Osteocyte (in vitro differentiated cells): ENCODE data around the gene SLC17A8. TPM values are rescaled to one million over a fixed set of nuclear protein-coding genes. Genes with fewer than 3 reads are reported as not detected.

Experiments used
- DNase-seq: peaks from one replicate; pipeline ENCODE4 v3.0.0; 2021; ENCODE audit warnings: mixed read lengths; ENCODE audit not compliant: unreplicated experiment; ENCODE audit errors: extremely low spot score
- H3K27ac Mint-ChIP-seq: one replicate; pipeline ENCODE4 v1.8.0; 2021; ENCODE audit warnings: mild to moderate bottlenecking, mixed read lengths; ENCODE audit not compliant: unreplicated experiment
- H3K27me3 Mint-ChIP-seq: one replicate; pipeline ENCODE4 v1.8.0; 2021; ENCODE audit warnings: mixed read lengths; ENCODE audit not compliant: unreplicated experiment
- H3K36me3 Mint-ChIP-seq: one replicate; pipeline ENCODE4 v1.8.0; 2021; ENCODE audit warnings: mixed read lengths; ENCODE audit not compliant: unreplicated experiment
- H3K4me1 Mint-ChIP-seq: one replicate; pipeline ENCODE4 v1.8.0; 2021; ENCODE audit warnings: mixed read lengths; ENCODE audit not compliant: unreplicated experiment
- H3K4me3 Mint-ChIP-seq: one replicate; pipeline ENCODE4 v1.8.0; 2021; ENCODE audit warnings: mild to moderate bottlenecking, moderate library complexity, mixed read lengths; ENCODE audit not compliant: unreplicated experiment
- H3K9me3 Mint-ChIP-seq: one replicate; pipeline ENCODE4 v1.8.0; 2021; ENCODE audit warnings: mixed read lengths; ENCODE audit not compliant: unreplicated experiment
- total RNA-seq: library from RNA; stranded (reverse); gene quantifications from 2 replicates; pipeline ENCODE4 v1.2.1, GENCODE V29; 2021
- TF ChIP-seq, protein P1 (sequence below): fragments of 200-600 bp; sonication (generic); IDR thresholded peaks from 2 replicates; pipeline ENCODE4 v1.5.0; 2021; ENCODE audit warnings: antibody characterized with exemption, mild to moderate bottlenecking, moderate library complexity

Gene SLC17A8
- total RNA-seq, 1 donor from 2014 or later, result not detected

DNA sequence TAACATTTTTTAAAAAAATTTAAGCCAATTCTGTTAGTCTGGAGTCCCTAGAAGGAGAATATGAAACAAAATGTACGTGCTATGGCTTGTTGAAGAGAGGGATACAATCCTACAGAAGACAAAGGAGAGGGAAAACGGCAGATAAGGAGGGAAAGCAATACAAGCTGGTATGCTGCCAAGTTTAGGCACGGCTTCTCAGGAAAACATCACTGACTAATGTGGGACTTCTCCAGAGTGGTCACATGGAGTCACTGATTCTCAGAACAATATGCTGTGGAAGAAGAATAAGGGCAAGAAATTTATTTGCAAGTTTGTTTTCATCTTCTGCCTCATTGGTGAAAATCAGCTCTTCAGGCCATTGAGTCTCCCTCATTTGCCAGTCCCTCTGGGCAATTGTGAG, 93.9 kb downstream of the SLC17A8 start:
- Mint-ChIP-seq H3K4me1 (no peaks in the 10 kb centered on the region), H3K4me3 (no peak overlapping the region), H3K27ac (no peak overlapping the region), H3K9me3 (no peaks in the 10 kb centered on the region), H3K36me3 (no peaks in the 10 kb centered on the region), H3K27me3 (no peaks in the 10 kb centered on the region)
- no peak for DNase-seq
- TF ChIP-seq, protein P1, sequence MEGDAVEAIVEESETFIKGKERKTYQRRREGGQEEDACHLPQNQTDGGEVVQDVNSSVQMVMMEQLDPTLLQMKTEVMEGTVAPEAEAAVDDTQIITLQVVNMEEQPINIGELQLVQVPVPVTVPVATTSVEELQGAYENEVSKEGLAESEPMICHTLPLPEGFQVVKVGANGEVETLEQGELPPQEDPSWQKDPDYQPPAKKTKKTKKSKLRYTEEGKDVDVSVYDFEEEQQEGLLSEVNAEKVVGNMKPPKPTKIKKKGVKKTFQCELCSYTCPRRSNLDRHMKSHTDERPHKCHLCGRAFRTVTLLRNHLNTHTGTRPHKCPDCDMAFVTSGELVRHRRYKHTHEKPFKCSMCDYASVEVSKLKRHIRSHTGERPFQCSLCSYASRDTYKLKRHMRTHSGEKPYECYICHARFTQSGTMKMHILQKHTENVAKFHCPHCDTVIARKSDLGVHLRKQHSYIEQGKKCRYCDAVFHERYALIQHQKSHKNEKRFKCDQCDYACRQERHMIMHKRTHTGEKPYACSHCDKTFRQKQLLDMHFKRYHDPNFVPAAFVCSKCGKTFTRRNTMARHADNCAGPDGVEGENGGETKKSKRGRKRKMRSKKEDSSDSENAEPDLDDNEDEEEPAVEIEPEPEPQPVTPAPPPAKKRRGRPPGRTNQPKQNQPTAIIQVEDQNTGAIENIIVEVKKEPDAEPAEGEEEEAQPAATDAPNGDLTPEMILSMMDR, result no peak

DNA sequence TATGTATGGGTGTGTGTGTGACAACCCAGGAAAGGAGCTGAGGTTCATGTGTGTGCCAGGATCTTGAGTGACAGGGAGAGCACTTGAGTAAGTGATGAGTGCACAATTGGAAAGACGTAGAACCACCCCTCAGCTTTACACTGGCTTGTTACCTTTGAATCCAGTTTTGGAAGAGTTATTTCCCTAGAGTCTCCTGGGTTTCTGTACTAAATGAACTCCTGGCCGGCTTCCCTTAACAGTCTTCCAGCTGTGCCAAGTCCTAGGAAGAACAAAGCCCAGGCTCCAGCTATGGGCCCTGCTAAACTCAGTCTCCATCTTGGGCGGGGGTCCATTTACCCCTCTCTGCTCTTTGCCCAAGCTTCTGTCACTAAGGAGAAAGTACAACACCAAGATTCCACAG, 97.1 kb downstream of the SLC17A8 start:
- TF ChIP-seq, protein P1, result no peak
- DNase-seq, result no peak
- H3K4me3 Mint-ChIP-seq, result no peak overlapping the region
- H3K4me1 Mint-ChIP-seq, result no peaks in the 10 kb centered on the region
- H3K9me3 Mint-ChIP-seq, result no peaks in the 10 kb centered on the region
- H3K27ac Mint-ChIP-seq, result no peak overlapping the region
- H3K36me3 Mint-ChIP-seq, result no peaks in the 10 kb centered on the region
- no peaks in the 10 kb centered on the region for H3K27me3 Mint-ChIP-seq

DNA sequence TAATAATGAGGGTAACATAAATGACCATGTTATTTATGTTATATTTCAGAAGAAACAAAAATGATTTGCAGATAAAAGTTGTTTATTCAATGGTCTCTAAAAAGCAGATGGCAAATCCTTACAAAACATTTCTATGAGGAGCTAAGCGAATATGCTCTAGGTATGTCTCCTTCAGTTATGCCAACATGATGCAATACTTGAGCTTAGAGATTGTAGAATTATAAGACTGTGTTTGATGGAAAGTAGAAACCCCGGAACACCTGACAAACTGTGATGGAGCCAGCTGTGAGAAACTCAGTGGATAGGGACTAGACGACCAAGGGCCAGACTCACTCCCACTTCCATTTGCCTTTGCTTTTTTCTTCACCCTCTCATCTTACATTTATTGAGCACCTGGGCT, 99.0 kb downstream of the SLC17A8 start:
- Mint-ChIP-seq H3K27me3 (no peaks in the 10 kb centered on the region), H3K4me3 (no peak overlapping the region), H3K9me3 (no peaks in the 10 kb centered on the region), H3K27ac (no peak overlapping the region), H3K36me3 (no peaks in the 10 kb centered on the region), H3K4me1 (no peaks in the 10 kb centered on the region)
- TF ChIP-seq, protein P1, result no peak
- no peak for DNase-seq

DNA sequence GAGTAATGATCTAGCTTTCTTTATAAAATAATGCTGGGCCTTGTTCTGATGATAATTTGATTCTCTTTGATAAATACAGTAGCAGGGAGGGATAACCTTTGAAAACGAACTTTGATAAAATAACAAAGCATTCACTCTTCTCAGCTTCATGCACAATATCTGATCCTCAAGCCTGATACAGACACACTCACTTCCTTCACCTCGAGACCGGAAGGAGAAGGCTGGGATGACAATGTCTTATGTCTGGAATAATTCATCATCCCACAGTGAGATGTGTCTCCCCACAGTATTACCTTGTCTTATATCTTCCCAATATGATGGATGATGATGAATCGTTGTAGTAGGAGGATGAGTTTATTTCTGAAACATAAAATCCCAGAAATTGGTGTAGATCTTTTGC, 101.3 kb downstream of the SLC17A8 start:
- no peak overlapping the region for H3K27ac Mint-ChIP-seq
- no peak overlapping the region for H3K4me3 Mint-ChIP-seq
- no peaks in the 10 kb centered on the region for H3K36me3 Mint-ChIP-seq
- TF ChIP-seq, protein P1, result no peak
- H3K4me1 Mint-ChIP-seq, result no peaks in the 10 kb centered on the region
- peaks cover 3% of the 10 kb centered on the region for H3K27me3 Mint-ChIP-seq
- DNase-seq, result no peak
- no peaks in the 10 kb centered on the region for H3K9me3 Mint-ChIP-seq

DNA sequence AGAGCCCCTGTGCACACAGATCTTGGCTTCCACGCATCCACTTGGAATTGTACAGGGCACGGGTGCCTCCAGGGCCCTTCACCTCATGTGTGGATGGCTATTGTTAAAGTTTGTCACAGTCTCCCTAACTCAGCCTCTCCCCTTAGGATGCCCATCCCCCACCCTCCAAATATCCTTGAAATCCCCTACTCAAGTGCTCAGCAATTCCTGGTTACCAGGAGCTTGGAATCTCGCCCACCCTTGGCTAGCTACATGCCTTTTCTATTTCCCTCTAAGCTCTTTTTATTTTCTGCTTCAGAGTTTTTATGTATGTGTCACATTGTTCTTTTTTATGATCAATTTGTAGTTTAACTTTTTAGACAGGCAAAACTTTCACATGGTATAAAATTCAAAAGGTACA, 103.8 kb downstream of the SLC17A8 start:
- Mint-ChIP-seq H3K4me1 (no peaks in the 10 kb centered on the region), H3K9me3 (no peaks in the 10 kb centered on the region), H3K27ac (no peak overlapping the region), H3K4me3 (no peak overlapping the region), H3K36me3 (no peaks in the 10 kb centered on the region), H3K27me3 (peaks cover 3% of the 10 kb centered on the region)
- TF ChIP-seq, protein P1, result no peak
- no peak for DNase-seq
